ENCODE results near the gene TMEM131L.

Gene TMEM131L

GRCh38 chr4:153520227-153520626 lies 54.1 kb downstream of the TMEM131L start:
- H3K4me3 ChIP-seq (ENCODE audit: low read depth in 1 of 2, low read length in 2 of 2): no peak overlapping the region
- H3K9me3 ChIP-seq (ENCODE audit: control insufficient read depth in 1 of 2, low read length in 2 of 2): no peaks in the 10 kb centered on the region
- no peak overlapping the region for H3K9ac ChIP-seq (ENCODE audit: low read depth in 1 of 2, low read length in 2 of 2)
- H3K4me1 ChIP-seq (ENCODE audit: control insufficient read depth in 1 of 2, insufficient read depth in 2 of 2, low read length in 2 of 2): peaks cover 28 to 58% of the 10 kb centered on the region in 2 donors
- no peaks in the 10 kb centered on the region for H3K27me3 ChIP-seq (ENCODE audit: control insufficient read depth in 1 of 2, insufficient read depth in 2 of 2, low read length in 2 of 2)
- H3K27ac ChIP-seq (ENCODE audit: low read depth, low read length): no peak overlapping the region
- no peaks in the 10 kb centered on the region for H3K36me3 ChIP-seq (ENCODE audit: control insufficient read depth in 1 of 2, insufficient read depth in 2 of 2, low read length in 2 of 2)

GRCh38 chr4:153520801-153521329 lies 54.7 kb downstream of the TMEM131L start:
- H3K36me3 ChIP-seq (ENCODE audit: control insufficient read depth in 1 of 2, insufficient read depth in 2 of 2, low read length in 2 of 2): no peaks in the 10 kb centered on the region
- peaks cover 28 to 58% of the 10 kb centered on the region in 2 donors for H3K4me1 ChIP-seq (ENCODE audit: control insufficient read depth in 1 of 2, insufficient read depth in 2 of 2, low read length in 2 of 2)
- H3K27me3 ChIP-seq (ENCODE audit: control insufficient read depth in 1 of 2, insufficient read depth in 2 of 2, low read length in 2 of 2): no peaks in the 10 kb centered on the region
- H3K4me3 ChIP-seq (ENCODE audit: low read depth in 1 of 2, low read length in 2 of 2): peak overlapping the region in 1 of 2 donors; percentile 18
- no peaks in the 10 kb centered on the region for H3K9me3 ChIP-seq (ENCODE audit: control insufficient read depth in 1 of 2, low read length in 2 of 2)
- no peak overlapping the region for H3K9ac ChIP-seq (ENCODE audit: low read depth in 1 of 2, low read length in 2 of 2)
- no peak overlapping the region for H3K27ac ChIP-seq (ENCODE audit: low read depth, low read length)

- Histone ChIP-seq H3K27me3 (ENCODE audit: control insufficient read depth in 1 of 2, insufficient read depth in 2 of 2, low read length in 2 of 2) (no peaks in the 10 kb centered on the region), H3K27ac (ENCODE audit: low read depth, low read length) (no peak overlapping the region), H3K9me3 (ENCODE audit: control insufficient read depth in 1 of 2, low read length in 2 of 2) (no peaks in the 10 kb centered on the region), H3K9ac (ENCODE audit: low read depth in 1 of 2, low read length in 2 of 2) (no peak overlapping the region), H3K4me1 (ENCODE audit: control insufficient read depth in 1 of 2, insufficient read depth in 2 of 2, low read length in 2 of 2) (peaks cover 28 to 58% of the 10 kb centered on the region in 2 donors), H3K36me3 (ENCODE audit: control insufficient read depth in 1 of 2, insufficient read depth in 2 of 2, low read length in 2 of 2) (no peaks in the 10 kb centered on the region), H3K4me3 (ENCODE audit: low read depth in 1 of 2, low read length in 2 of 2) (no peak overlapping the region)
Observed at GRCh38 chr4:153521478-153521877, 55.3 kb downstream of the TMEM131L start.

GRCh38 chr4:153521999-153522801 lies 56.0 kb downstream of the TMEM131L start:
- no peaks in the 10 kb centered on the region for H3K9me3 ChIP-seq (ENCODE audit: control insufficient read depth in 1 of 2, low read length in 2 of 2)
- no peak overlapping the region for H3K4me3 ChIP-seq (ENCODE audit: low read depth in 1 of 2, low read length in 2 of 2)
- H3K27me3 ChIP-seq (ENCODE audit: control insufficient read depth in 1 of 2, insufficient read depth in 2 of 2, low read length in 2 of 2): no peaks in the 10 kb centered on the region
- no peak overlapping the region for H3K27ac ChIP-seq (ENCODE audit: low read depth, low read length)
- no peaks in the 10 kb centered on the region for H3K36me3 ChIP-seq (ENCODE audit: control insufficient read depth in 1 of 2, insufficient read depth in 2 of 2, low read length in 2 of 2)
- peaks cover 28 to 58% of the 10 kb centered on the region in 2 donors for H3K4me1 ChIP-seq (ENCODE audit: control insufficient read depth in 1 of 2, insufficient read depth in 2 of 2, low read length in 2 of 2)
- no peak overlapping the region for H3K9ac ChIP-seq (ENCODE audit: low read depth in 1 of 2, low read length in 2 of 2)

GRCh38 chr4:153522802-153523094 lies 56.6 kb downstream of the TMEM131L start:
- no peak overlapping the region for H3K9ac ChIP-seq (ENCODE audit: low read depth in 1 of 2, low read length in 2 of 2)
- H3K9me3 ChIP-seq (ENCODE audit: control insufficient read depth in 1 of 2, low read length in 2 of 2): no peaks in the 10 kb centered on the region
- peaks cover 28 to 57% of the 10 kb centered on the region in 2 donors for H3K4me1 ChIP-seq (ENCODE audit: control insufficient read depth in 1 of 2, insufficient read depth in 2 of 2, low read length in 2 of 2)
- no peak overlapping the region for H3K27ac ChIP-seq (ENCODE audit: low read depth, low read length)
- H3K27me3 ChIP-seq (ENCODE audit: control insufficient read depth in 1 of 2, insufficient read depth in 2 of 2, low read length in 2 of 2): no peaks in the 10 kb centered on the region
- H3K4me3 ChIP-seq (ENCODE audit: low read depth in 1 of 2, low read length in 2 of 2): no peak overlapping the region
- H3K36me3 ChIP-seq (ENCODE audit: control insufficient read depth in 1 of 2, insufficient read depth in 2 of 2, low read length in 2 of 2): no peaks in the 10 kb centered on the region

- peaks cover 28 to 51% of the 10 kb centered on the region in 2 donors for H3K4me1 ChIP-seq (ENCODE audit: control insufficient read depth in 1 of 2, insufficient read depth in 2 of 2, low read length in 2 of 2)
- H3K27ac ChIP-seq (ENCODE audit: low read depth, low read length): no peak overlapping the region
- H3K9ac ChIP-seq (ENCODE audit: low read depth in 1 of 2, low read length in 2 of 2): no peak overlapping the region
- H3K9me3 ChIP-seq (ENCODE audit: control insufficient read depth in 1 of 2, low read length in 2 of 2): no peaks in the 10 kb centered on the region
- H3K4me3 ChIP-seq (ENCODE audit: low read depth in 1 of 2, low read length in 2 of 2): no peak overlapping the region
- no peaks in the 10 kb centered on the region for H3K36me3 ChIP-seq (ENCODE audit: control insufficient read depth in 1 of 2, insufficient read depth in 2 of 2, low read length in 2 of 2)
- H3K27me3 ChIP-seq (ENCODE audit: control insufficient read depth in 1 of 2, insufficient read depth in 2 of 2, low read length in 2 of 2): no peaks in the 10 kb centered on the region
Observed at GRCh38 chr4:153523164-153523796, 57.1 kb downstream of the TMEM131L start.

- H3K9ac ChIP-seq (ENCODE audit: low read depth in 1 of 2, low read length in 2 of 2): no peak overlapping the region
- H3K27ac ChIP-seq (ENCODE audit: low read depth, low read length): no peak overlapping the region
- H3K4me1 ChIP-seq (ENCODE audit: control insufficient read depth in 1 of 2, insufficient read depth in 2 of 2, low read length in 2 of 2): peaks cover 25 to 46% of the 10 kb centered on the region in 2 donors
- H3K9me3 ChIP-seq (ENCODE audit: control insufficient read depth in 1 of 2, low read length in 2 of 2): no peaks in the 10 kb centered on the region
- H3K27me3 ChIP-seq (ENCODE audit: control insufficient read depth in 1 of 2, insufficient read depth in 2 of 2, low read length in 2 of 2): no peaks in the 10 kb centered on the region
- H3K36me3 ChIP-seq (ENCODE audit: control insufficient read depth in 1 of 2, insufficient read depth in 2 of 2, low read length in 2 of 2): no peaks in the 10 kb centered on the region
- H3K4me3 ChIP-seq (ENCODE audit: low read depth in 1 of 2, low read length in 2 of 2): no peak overlapping the region
Observed at GRCh38 chr4:153523941-153524386, 57.8 kb downstream of the TMEM131L start.

- Histone ChIP-seq H3K9me3 (ENCODE audit: control insufficient read depth in 1 of 2, low read length in 2 of 2) (no peaks in the 10 kb centered on the region), H3K27me3 (ENCODE audit: control insufficient read depth in 1 of 2, insufficient read depth in 2 of 2, low read length in 2 of 2) (no peaks in the 10 kb centered on the region), H3K36me3 (ENCODE audit: control insufficient read depth in 1 of 2, insufficient read depth in 2 of 2, low read length in 2 of 2) (no peaks in the 10 kb centered on the region), H3K9ac (ENCODE audit: low read depth in 1 of 2, low read length in 2 of 2) (no peak overlapping the region), H3K4me1 (ENCODE audit: control insufficient read depth in 1 of 2, insufficient read depth in 2 of 2, low read length in 2 of 2) (peaks cover 18 to 46% of the 10 kb centered on the region in 2 donors), H3K27ac (ENCODE audit: low read depth, low read length) (no peak overlapping the region), H3K4me3 (ENCODE audit: low read depth in 1 of 2, low read length in 2 of 2) (no peak overlapping the region)
Observed at GRCh38 chr4:153524682-153525081, 58.5 kb downstream of the TMEM131L start.

- Histone ChIP-seq H3K27ac (ENCODE audit: low read depth, low read length) (no peak overlapping the region), H3K9me3 (ENCODE audit: control insufficient read depth in 1 of 2, low read length in 2 of 2) (no peaks in the 10 kb centered on the region), H3K36me3 (ENCODE audit: control insufficient read depth in 1 of 2, insufficient read depth in 2 of 2, low read length in 2 of 2) (no peaks in the 10 kb centered on the region), H3K4me3 (ENCODE audit: low read depth in 1 of 2, low read length in 2 of 2) (no peak overlapping the region), H3K9ac (ENCODE audit: low read depth in 1 of 2, low read length in 2 of 2) (no peak overlapping the region), H3K4me1 (ENCODE audit: control insufficient read depth in 1 of 2, insufficient read depth in 2 of 2, low read length in 2 of 2) (peaks cover 8 to 42% of the 10 kb centered on the region in 2 donors), H3K27me3 (ENCODE audit: control insufficient read depth in 1 of 2, insufficient read depth in 2 of 2, low read length in 2 of 2) (no peaks in the 10 kb centered on the region)
Observed at GRCh38 chr4:153527690-153528089, 61.5 kb downstream of the TMEM131L start.

GRCh38 chr4:153528705-153529485 lies 62.7 kb downstream of the TMEM131L start:
- Histone ChIP-seq H3K27ac (ENCODE audit: low read depth, low read length) (no peak overlapping the region), H3K4me3 (ENCODE audit: low read depth in 1 of 2, low read length in 2 of 2) (no peak overlapping the region), H3K9ac (ENCODE audit: low read depth in 1 of 2, low read length in 2 of 2) (no peak overlapping the region), H3K27me3 (ENCODE audit: control insufficient read depth in 1 of 2, insufficient read depth in 2 of 2, low read length in 2 of 2) (no peaks in the 10 kb centered on the region), H3K36me3 (ENCODE audit: control insufficient read depth in 1 of 2, insufficient read depth in 2 of 2, low read length in 2 of 2) (no peaks in the 10 kb centered on the region), H3K4me1 (ENCODE audit: control insufficient read depth in 1 of 2, insufficient read depth in 2 of 2, low read length in 2 of 2) (peaks cover 4 to 33% of the 10 kb centered on the region in 2 donors), H3K9me3 (ENCODE audit: control insufficient read depth in 1 of 2, low read length in 2 of 2) (no peaks in the 10 kb centered on the region)
